HUES64 (cell line): ENCODE results near the gene SEMA7A.

Experiments
- H3K27ac ChIP-seq: 2 replicates; pipeline ENCODE4 v1.7.0; 2013; ENCODE audit warnings: low read depth, low read length, inconsistent platforms
- H3K27me3 ChIP-seq: 2 replicates; pipeline ENCODE4 v1.6.1; 2013; ENCODE audit warnings: mild to moderate bottlenecking, low read length; ENCODE audit not compliant: insufficient read depth
- H3K36me3 ChIP-seq: 2 replicates; pipeline ENCODE4 v1.6.1; 2013; ENCODE audit warnings: mild to moderate bottlenecking, low read length; ENCODE audit not compliant: insufficient read depth
- H3K4me1 ChIP-seq: 2 replicates; pipeline ENCODE4 v1.6.1; 2013; ENCODE audit warnings: mild to moderate bottlenecking, low read length, moderate library complexity; ENCODE audit not compliant: insufficient read depth
- H3K4me3 ChIP-seq: 2 replicates; pipeline ENCODE4 v1.5.1; 2013; ENCODE audit warnings: mild to moderate bottlenecking, low read length, moderate library complexity
- H3K9ac ChIP-seq: 2 replicates; pipeline ENCODE4 v1.6.1; 2013; ENCODE audit warnings: mild to moderate bottlenecking, low read depth, low read length
- H3K9me3 ChIP-seq: 2 replicates; pipeline ENCODE4 v1.6.1; 2013; ENCODE audit warnings: low read depth, low read length; ENCODE audit not compliant: insufficient read depth
- WGBS: fragments of 150-250, 120-280 bp; methylation state at CpG from one replicate; pipeline ENCODE4 v1.1.7; 2013; ENCODE audit warnings: missing lambda C conversion rate; 5-methylcytosine and 5-hydroxymethylcytosine counted together

SEMA7A gene

GRCh38 chr15:74421302-74422245, 12.2 kb downstream of the SEMA7A start:
- peak overlapping the region; percentile 1; the same call in 1 of the 2 replicates for H3K9ac ChIP-seq
- H3K36me3 ChIP-seq: peaks cover 8% of the 10 kb centered on the region; the same call in 1 of the 2 replicates
- H3K27me3 ChIP-seq: no peaks in the 10 kb centered on the region
- WGBS: 79% methylated on average over 20 of the region's 20 CpGs
- peaks cover 28% of the 10 kb centered on the region for H3K4me1 ChIP-seq
- H3K27ac ChIP-seq: peak overlapping the region; percentile 53; the same call in 1 of the 2 replicates
- H3K9me3 ChIP-seq: no peaks in the 10 kb centered on the region
- H3K4me3 ChIP-seq: no peak overlapping the region

DNA sequence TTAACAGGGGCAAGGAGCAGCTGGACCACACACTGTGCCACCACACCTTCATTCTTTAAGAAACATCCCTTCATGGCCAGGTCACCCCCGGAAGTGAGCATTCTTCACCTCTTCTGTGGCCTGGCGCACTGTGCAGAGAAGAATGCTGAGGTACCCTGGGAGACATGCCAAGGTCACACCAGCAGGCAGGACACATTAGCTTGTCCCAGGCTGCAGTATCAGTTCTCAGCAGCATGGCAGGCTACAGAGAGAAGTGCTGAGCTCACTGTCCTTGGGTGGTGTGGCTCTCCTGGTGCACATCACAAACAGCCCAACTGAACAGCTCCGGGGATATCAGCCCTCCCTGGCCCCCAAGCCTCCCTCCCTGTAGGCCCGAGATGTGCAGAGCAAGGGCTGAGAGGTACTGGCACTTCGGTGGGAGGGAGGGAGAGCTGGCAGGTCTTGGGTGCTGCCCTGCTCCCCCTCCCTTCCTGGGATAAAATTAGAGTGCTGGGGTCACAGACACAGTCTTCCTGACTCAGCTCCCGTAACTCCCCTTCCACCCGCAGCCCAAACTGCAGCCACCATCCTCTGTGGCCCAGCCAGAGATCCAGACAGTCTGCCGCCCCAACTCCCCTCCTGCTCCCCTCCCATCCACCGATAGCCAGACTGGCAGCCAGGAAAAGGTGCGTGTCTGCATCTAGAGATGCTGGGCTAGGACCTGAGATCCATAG, 13.4 kb downstream of the SEMA7A start:
- no peak overlapping the region for H3K27ac ChIP-seq
- H3K4me1 ChIP-seq: peaks cover 28% of the 10 kb centered on the region
- 87% methylated on average over 9 of the region's 10 CpGs for WGBS
- H3K4me3 ChIP-seq: no peak overlapping the region
- H3K27me3 ChIP-seq: no peaks in the 10 kb centered on the region
- H3K36me3 ChIP-seq: peaks cover 20% of the 10 kb centered on the region
- no peak overlapping the region for H3K9ac ChIP-seq
- no peaks in the 10 kb centered on the region for H3K9me3 ChIP-seq

- no peak overlapping the region for H3K4me3 ChIP-seq
- peaks cover 28% of the 10 kb centered on the region for H3K4me1 ChIP-seq
- H3K27ac ChIP-seq: no peak overlapping the region
- 93% methylated on average over 4 of the region's 4 CpGs for WGBS
- no peaks in the 10 kb centered on the region for H3K27me3 ChIP-seq
- peaks cover 28% of the 10 kb centered on the region for H3K36me3 ChIP-seq
- no peaks in the 10 kb centered on the region for H3K9me3 ChIP-seq
- no peak overlapping the region for H3K9ac ChIP-seq
These were observed 14.3 kb downstream of the SEMA7A start for GRCh38 chr15:74419432-74419831.

DNA sequence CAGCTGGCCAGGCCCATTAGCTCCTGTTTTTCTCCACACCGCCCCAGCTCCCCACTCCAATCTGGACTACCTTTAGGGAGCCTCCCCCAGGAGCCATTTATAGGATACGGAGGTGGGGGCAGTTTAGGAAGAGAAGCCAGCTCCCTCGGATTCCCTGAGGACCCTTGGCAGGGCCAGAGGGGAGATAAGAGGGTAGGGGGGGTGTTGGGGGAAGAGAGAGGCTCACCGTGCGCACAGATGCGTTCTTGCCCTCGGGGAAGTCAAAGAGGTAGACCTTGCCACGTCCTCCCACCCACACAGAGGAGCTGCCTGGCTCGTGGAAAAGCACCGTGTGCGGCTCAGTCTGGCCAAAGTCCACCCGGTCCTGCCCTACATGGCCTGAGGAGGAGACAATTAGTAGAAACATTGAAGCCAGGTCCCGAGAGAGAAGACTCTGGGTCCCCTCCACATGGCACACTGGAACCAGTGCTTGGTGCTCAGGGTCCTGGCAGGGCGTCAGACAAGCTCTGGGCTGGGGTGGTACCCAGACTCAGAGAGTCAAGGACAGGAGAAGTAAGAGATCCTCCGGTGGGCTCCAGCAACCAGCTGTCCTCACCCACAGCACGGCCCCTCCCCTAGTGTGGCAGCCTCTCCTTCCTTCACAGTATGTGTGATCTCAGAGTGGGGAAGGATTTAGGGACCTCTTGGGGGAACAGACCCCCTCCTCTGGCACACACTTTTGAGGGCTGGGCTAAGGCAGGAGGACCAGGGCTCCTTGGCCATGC, 15.0 kb downstream of the SEMA7A start:
- Histone ChIP-seq H3K27ac (no peak overlapping the region), H3K4me3 (no peak overlapping the region), H3K9ac (no peak overlapping the region), H3K4me1 (peaks cover 26% of the 10 kb centered on the region), H3K27me3 (no peaks in the 10 kb centered on the region), H3K9me3 (no peaks in the 10 kb centered on the region), H3K36me3 (peaks cover 35% of the 10 kb centered on the region)
- WGBS: 92% methylated on average over 16 of the region's 16 CpGs

GRCh38 chr15:74417670-74418069, 16.1 kb downstream of the SEMA7A start:
- Histone ChIP-seq H3K27me3 (no peaks in the 10 kb centered on the region), H3K4me1 (peaks cover 15% of the 10 kb centered on the region), H3K4me3 (no peak overlapping the region), H3K27ac (no peak overlapping the region), H3K9ac (no peak overlapping the region), H3K36me3 (peaks cover 45% of the 10 kb centered on the region), H3K9me3 (no peaks in the 10 kb centered on the region)
- 93% methylated on average over 9 of the region's 9 CpGs for WGBS

- Histone ChIP-seq H3K4me1 (peaks cover 11% of the 10 kb centered on the region), H3K36me3 (peaks cover 45% of the 10 kb centered on the region), H3K9me3 (no peaks in the 10 kb centered on the region), H3K27me3 (no peaks in the 10 kb centered on the region), H3K9ac (no peak overlapping the region), H3K27ac (no peak overlapping the region), H3K4me3 (no peak overlapping the region)
- WGBS: 91% methylated on average over 13 of the region's 13 CpGs
These were observed 16.5 kb downstream of the SEMA7A start for GRCh38 chr15:74417225-74417624.

- Histone ChIP-seq H3K9ac (no peak overlapping the region), H3K27ac (no peak overlapping the region), H3K9me3 (no peaks in the 10 kb centered on the region), H3K4me1 (peaks cover 2% of the 10 kb centered on the region; the same call in 1 of the 2 replicates), H3K36me3 (peaks cover 51% of the 10 kb centered on the region), H3K4me3 (no peak overlapping the region), H3K27me3 (no peaks in the 10 kb centered on the region)
- 93% methylated on average over 18 of the region's 19 CpGs for WGBS
These were observed 17.5 kb downstream of the SEMA7A start for GRCh38 chr15:74415966-74416916.

GRCh38 chr15:74414603-74415338, 19.0 kb downstream of the SEMA7A start:
- H3K36me3 ChIP-seq: peaks cover 63% of the 10 kb centered on the region
- H3K4me1 ChIP-seq: no peaks in the 10 kb centered on the region
- no peak overlapping the region for H3K4me3 ChIP-seq
- H3K27me3 ChIP-seq: no peaks in the 10 kb centered on the region
- H3K9ac ChIP-seq: no peak overlapping the region
- H3K27ac ChIP-seq: no peak overlapping the region
- no peaks in the 10 kb centered on the region for H3K9me3 ChIP-seq
- 97% methylated on average over 12 of the region's 12 CpGs for WGBS

DNA sequence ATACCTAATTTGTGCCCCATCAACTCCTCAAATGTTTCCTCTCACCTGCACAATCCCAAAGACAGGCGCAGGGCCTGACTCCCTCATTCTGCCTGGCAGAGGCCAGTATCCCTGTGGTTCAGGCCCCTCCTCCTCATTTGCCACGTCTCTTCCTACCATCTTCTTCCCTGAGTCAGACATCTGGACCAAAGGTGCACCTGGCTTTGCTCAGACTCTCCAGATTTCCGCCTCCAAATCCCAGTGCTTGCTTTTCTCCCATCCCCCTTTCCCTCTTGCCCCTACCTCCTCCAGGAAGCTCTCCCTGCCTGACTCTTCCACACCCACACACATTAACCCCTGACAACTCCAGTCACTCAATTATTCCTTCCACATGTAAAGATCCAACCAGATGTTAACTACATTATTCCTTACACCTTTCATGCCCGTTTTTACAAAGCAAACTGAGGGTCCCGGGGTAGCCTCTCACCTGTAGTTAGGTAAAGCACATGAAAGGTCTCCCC, 19.6 kb downstream of the SEMA7A start:
- peaks cover 63% of the 10 kb centered on the region for H3K36me3 ChIP-seq
- no peaks in the 10 kb centered on the region for H3K9me3 ChIP-seq
- H3K27ac ChIP-seq: no peak overlapping the region
- H3K9ac ChIP-seq: no peak overlapping the region
- whole genome bisulfite sequencing: 94% methylated on average over 5 of the region's 5 CpGs
- no peaks in the 10 kb centered on the region for H3K27me3 ChIP-seq
- no peak overlapping the region for H3K4me3 ChIP-seq
- no peaks in the 10 kb centered on the region for H3K4me1 ChIP-seq
